NCI-H226 (cell line): ENCODE results near the gene ALKBH5.

Source experiments
- DNase-seq: peaks from one replicate; pipeline ENCODE4 v3.0.0-alpha.2; 2015

The ALKBH5 gene

GRCh38 chr17:18247613-18248001 lies 64.0 kb downstream of the ALKBH5 start:
- peak; percentile 60 for DNase-seq

DNA sequence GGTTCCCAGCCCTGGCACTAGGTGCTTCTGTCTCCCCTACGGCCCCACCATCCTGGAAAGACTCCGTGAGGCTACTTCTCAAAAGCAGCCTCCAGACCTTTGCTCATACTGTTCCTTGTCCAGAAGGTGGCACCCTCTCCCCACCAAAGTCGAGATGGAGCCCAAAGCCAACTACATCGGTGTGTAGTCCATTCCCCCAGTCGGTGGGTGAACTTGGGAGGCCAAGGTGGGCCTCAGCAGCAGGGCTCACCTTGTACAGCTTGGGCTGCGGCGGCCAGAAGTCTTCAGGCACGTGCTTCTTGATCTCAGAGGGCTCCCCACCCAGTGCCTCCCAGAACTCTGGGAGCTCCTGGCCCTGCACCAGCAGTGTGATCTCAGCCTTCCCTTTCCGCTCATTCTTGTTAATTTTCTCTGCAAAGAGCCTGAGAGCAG lies 64.7 kb downstream of the ALKBH5 start:
- DNase-seq, result peak; percentile 58

DNA sequence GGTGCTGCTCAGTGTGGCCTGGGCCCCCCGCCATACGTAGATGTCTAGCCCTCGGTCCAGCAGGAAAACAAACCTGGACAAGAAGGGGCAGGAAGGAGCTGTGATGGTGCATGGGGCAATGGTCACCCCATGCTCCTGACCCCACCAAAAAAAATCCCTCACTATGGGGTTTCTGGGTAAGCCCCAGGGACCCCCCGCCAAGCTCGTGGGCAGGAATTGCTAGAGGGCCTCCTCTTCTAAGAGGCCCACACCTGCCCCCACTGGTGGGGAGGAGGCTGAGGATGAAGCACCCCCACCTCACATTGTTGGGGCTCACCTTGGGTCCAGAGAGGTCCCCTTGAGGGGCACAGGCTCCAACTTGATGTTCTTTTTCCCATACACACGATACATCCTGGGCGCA lies 65.2 kb downstream of the ALKBH5 start:
- DNase-seq, result no peak

DNA sequence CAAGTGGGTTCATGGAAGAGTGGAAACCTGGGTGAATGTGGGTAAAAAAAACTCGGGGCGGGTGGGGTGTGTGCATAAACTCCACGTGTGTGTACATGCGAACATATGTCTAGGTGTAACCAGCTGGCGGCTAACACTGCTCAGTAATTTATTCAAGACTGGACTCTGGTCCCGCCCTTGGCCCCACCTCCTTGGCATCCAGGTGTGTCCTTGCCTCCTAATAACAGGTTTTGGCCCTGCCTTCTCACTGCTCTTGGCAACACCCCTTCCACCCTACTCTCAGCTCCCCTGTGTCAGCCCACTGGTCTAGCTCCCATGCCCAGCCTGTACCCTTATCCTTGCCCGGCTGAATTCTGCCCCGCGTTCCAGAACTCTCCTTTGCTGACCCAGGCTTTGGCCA lies 66.6 kb downstream of the ALKBH5 start:
- no peak for DNase-seq

DNA sequence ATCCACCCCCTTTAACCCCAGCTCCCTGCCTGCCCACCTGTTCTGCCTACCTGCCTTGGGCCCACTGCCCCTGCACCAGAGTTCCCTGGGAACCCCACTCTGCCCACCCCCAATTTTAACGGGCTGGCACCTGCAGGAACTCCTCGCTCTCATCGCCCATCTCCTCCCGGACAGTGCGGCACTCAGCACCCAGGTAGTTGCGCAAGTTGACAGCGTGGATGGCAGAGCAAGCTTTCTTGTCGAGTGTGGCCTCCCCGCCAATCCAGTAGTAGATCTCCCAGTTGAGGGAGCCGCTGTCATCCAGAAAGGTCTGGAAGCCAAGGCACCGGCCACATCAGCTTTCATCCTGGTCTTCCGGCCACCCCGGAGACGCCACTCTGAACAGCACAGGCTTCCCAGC lies 67.1 kb downstream of the ALKBH5 start:
- DNase-seq, result no peak

DNA sequence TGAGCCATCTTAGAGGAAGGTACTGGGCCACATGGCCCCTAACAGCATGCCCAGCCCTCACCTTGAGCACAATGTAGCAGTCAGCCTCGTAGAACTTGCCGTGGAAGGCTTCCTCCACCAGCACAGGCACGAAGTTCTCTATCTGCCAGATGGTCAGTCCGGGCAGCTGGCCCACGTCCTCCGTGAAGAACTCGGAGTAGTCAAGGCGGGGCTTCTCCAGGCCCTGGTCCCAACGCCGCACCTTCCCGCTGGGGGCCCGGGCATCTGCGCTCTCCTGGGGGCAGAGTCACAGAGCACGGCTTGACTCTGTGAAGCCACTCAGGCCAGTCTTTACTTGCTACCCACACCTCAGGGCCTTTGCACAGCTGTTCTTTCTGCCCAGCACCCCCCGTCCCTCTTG lies 67.6 kb downstream of the ALKBH5 start:
- no peak for DNase-seq

GRCh38 chr17:18252160-18252559 lies 68.5 kb downstream of the ALKBH5 start:
- no peak for DNase-seq

DNA sequence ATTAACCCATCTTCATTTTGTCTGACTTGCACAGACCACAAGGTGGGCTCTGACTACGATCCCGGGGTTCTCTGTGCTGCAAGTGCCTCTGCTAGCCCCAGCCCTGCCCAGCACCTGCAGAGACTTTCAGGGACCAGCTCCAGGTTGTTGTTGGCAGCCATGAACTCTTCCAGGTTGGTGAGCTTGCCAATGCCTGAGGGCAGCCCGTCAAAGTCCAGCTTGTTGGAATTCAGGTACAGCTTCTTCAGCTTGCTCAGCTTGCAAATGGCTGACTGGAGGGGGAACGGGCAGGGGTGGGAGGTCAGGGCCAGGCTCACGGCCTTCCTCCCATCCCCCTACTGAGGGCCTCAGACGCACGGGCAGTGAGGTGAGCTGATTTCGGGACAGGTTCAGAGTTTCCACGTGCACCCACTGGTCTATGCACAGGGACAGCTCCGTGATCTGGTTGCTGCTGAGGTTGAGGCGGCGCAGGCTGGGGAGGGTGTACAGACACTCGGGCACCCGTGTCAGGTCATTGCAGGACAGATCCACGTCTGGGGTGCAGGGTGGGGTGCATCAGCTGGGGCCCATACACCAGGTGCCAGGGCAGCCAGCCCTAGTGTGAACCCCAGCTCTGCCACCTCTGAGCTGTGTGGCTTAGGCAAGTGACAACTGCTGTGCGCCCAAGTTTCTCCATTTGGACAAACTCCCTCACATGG lies 69.7 kb downstream of the ALKBH5 start:
- DNase-seq, result no peak

DNA sequence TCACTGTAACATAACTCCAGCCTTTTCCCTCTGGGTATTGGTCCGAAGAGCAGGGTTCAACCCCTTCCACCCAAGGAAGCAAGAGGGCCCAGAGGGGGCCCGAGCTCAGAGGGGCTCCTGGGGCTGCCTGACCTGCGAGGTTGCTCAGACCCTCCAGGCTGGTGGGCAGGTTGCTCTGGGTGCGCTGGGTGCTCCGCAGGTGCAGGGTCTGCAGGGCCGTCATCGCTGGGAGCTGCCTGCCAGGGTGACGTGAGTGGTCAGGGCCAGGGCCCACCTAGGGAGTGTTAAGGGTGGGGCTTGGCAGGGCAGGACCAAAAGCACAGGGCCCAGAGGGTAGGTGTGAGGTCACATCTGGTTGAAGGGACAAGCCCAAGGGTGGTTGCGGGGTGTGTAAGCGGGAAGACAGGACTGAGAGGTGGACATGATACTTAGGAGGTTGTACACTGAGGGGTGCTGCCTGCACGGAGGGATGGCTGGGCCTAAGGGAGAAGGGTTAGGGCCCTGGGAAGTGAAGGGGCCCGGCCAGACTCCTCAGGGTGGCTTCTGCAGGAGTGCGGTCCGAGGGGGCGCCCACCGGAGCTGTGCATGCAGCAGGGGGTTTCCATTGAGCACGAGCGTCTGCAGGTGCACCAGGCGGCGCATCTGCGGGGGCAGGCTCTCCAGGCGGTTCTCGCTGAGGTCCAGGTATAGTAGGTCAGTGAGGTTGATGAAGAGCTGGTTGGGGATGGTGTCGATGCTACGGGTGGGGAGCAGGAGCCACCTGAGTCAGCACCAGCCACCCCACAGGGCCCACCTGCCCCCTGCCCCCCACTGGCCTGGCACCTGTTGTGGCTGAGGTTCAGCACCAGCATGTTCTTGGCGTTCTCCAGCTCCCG lies 70.6 kb downstream of the ALKBH5 start:
- DNase-seq, result no peak

- no peak for DNase-seq
Measured at GRCh38 chr17:18254888-18255649, 71.4 kb downstream of the ALKBH5 start.

- DNase-seq, result no peak
Measured at GRCh38 chr17:18256351-18256750, 72.7 kb downstream of the ALKBH5 start.

GRCh38 chr17:18256776-18257175 lies 73.1 kb downstream of the ALKBH5 start:
- DNase-seq, result no peak

- DNase-seq, result peak; percentile 67
Measured at GRCh38 chr17:18257268-18257981, 73.8 kb downstream of the ALKBH5 start.

DNA sequence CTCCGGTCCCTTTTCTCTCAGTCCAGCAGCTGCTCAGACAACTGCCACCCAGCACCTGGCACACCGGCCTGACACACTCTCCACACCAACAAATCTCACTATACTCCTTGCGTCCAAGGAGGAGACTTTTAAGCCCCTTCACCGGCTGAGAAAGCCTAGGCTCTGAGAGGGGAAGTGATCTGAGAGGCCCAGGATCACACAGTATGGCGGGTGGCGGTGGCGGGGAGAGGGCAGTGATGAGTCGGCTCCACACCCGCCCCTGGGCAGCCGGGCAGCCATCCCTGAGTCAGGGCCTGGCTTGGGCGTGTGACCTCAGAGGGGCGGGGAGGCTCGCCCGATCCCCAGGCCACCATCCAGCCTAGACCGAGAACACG lies 74.3 kb downstream of the ALKBH5 start:
- peak; percentile 82 for DNase-seq

GRCh38 chr17:18258356-18259038 lies 74.9 kb downstream of the ALKBH5 start, which contains the start of gene FLII:
Gene FLII (minus strand): TSS chr17:18258738. CDS start chr17:18258690, 48 bp downstream.
- no peak for DNase-seq
